Activated CD4-positive, alpha-beta T cell treated with anti-CD3 and anti-CD28 coated beads, Interleukin-2, amount 50 U/mL, for 1 hour (primary cell): ENCODE results near the gene ENPP7.

Source experiments
- DNase-seq: peaks from one replicate; pipeline ENCODE4 v3.0.0-alpha.2; 2020

The ENPP7 gene, protein sequence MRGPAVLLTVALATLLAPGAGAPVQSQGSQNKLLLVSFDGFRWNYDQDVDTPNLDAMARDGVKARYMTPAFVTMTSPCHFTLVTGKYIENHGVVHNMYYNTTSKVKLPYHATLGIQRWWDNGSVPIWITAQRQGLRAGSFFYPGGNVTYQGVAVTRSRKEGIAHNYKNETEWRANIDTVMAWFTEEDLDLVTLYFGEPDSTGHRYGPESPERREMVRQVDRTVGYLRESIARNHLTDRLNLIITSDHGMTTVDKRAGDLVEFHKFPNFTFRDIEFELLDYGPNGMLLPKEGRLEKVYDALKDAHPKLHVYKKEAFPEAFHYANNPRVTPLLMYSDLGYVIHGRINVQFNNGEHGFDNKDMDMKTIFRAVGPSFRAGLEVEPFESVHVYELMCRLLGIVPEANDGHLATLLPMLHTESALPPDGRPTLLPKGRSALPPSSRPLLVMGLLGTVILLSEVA

DNA sequence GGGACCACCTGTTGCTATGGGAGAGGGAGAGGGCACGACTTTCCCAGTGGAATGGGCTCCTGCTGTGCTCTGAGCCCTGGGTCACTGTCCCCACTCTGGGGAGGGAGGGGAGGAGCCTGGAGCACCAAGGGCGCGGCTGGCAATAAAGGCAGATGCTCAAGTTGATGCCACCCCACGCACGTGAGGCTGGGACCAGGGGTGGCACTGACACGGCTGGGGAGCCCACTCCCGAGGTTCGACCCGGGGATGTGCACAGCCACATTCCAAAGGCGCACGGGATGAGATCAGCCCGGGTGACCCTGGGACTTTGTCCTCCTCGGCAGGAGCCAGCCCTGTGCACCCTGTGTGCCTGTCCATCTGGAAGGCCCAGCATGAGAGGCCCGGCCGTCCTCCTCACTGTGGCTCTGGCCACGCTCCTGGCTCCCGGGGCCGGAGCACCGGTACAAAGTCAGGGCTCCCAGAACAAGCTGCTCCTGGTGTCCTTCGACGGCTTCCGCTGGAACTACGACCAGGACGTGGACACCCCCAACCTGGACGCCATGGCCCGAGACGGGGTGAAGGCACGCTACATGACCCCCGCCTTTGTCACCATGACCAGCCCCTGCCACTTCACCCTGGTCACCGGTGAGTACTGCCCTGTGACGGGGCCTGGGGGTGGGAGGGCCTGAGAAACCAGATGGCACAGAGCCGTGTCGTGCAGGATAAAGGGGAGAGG lies at the start of gene ENPP7:
ENPP7 (plus strand) TSS at position 175 of the 715 bp plus-strand sequence; CDS start at position 372, 197 bp downstream.
- no peak for DNase-seq

GRCh38 chr17:79681101-79681621 lies 49.6 kb upstream of the ENPP7 start:
- no peak for DNase-seq

GRCh38 chr17:79681628-79682261 lies 49.0 kb upstream of the ENPP7 start:
- no peak for DNase-seq

DNA sequence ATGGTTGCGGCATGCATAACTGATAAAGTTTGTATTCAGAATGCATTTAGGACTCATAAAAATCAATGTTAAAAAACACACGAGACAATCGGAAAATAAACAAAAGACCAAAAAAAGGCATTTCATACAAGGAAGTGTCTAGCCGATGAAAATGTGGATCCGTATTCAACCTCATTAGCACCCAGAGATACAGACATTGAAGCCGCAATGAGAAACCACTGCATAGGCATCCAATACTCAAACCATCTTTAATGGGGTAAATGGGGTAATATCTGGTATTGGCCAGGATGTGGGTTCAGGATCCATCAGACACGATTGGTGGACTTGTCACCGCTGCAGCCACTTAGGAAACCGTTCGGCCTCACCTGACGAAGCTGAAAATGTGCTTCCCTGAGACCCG lies 47.4 kb upstream of the ENPP7 start:
- no peak for DNase-seq

GRCh38 chr17:79684132-79684985 lies 46.4 kb upstream of the ENPP7 start:
- no peak for DNase-seq

GRCh38 chr17:79685121-79685520 lies 45.6 kb upstream of the ENPP7 start:
- DNase-seq: no peak

DNA sequence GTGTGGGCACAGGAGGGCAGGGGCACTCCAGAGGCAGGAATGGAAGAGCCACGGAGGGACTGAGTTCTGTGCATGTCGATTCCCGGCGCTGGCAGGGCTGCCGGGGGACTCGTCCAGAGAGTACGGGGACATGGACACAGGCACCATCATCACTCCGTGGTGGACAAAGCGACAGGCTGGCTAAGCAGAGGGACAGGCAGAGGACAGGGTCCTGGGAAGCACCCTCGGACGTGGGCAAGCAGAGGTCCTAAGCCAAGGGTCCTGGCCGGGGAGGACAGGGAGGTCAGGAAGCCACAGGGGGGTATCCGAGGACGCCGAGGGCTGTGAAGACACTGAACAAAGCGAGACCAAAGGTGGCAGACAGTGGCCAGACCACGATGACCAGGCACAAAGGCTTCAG lies 44.3 kb upstream of the ENPP7 start:
- DNase-seq: no peak

- DNase-seq: no peak
Observed at GRCh38 chr17:79690466-79690865, 40.3 kb upstream of the ENPP7 start.

DNA sequence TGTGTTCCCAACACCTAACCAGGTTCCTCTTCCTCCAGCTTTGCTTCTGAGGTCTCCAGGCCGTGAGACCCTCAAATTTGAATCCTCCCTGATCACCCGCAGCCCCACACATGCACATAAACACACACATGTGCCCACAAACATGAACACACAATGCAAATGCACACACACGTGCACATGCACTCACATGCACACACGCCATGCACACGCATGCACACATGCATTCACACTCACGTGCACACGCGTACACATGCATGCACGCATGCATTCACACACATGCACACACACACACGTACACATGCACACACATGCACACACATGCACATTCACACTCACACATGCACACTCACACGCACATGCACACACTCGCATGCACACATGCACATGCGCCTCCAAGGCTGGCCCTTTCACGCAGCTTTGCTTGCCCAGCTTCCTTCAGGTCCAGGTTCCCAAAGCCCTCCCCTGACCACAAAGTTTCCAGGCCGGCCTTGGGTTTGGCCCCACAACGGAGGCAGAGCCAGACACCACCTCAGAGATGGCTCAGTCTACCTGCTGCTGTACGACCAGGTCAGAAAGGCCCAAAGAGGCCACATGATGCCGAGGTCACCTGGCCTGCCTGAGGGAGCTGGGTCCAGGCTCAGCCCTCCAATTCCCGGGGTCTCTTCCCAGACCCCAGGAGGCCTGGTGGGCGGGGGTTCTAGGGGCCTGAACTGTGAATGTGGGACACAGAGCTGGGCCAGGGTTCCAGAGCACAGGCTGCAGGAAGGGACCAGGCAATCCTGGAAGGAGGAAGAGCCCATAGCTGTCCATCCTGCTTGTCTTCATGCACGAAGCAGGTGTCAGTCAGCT lies 39.5 kb upstream of the ENPP7 start:
- DNase-seq: no peak

DNA sequence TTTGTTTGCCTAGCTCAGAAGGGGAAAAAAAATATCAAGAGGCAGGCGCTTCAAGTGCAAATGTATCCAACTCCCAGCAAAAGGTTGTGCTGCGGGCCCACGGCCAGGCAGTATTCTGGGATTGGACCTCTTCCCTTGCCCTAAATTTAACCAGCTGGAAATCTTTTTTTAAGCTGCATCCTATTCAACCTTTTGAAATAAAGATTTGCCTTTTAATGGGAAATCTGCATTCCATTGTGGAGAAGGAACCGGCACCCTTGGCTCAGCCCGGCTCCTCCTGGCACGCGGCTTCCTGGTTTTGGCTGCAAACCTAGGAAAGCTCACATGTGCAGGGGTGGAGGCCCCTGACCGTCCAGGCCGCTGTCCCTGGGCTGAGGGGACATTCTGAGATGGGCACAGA lies 38.8 kb upstream of the ENPP7 start:
- DNase-seq: no peak

GRCh38 chr17:79693419-79693818 lies 37.3 kb upstream of the ENPP7 start:
- DNase-seq: no peak

DNA sequence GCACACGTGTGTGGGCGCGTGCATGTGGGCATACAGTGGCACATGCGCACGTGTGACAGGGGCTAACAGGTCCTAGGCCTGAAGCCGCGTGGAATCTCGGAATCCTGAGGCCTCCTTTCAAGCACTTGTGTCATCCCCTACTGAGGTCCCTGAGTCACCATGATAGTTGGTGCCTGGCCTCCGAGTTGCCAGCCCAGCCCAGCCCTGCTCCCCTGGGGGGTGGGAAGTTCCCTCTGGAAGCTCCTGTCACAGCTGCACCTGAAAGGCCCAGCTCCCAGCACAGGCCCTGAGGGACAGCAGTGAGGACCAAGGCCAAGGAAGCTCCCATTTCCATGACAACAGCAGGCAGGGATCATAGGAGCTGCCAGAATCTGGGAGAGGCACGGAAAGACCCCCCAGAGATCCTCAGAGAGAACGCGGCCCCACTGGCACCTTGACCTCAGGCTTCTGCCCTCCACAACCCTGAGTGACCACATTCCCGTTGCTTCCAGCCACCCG lies 35.4 kb upstream of the ENPP7 start:
- DNase-seq: no peak

DNA sequence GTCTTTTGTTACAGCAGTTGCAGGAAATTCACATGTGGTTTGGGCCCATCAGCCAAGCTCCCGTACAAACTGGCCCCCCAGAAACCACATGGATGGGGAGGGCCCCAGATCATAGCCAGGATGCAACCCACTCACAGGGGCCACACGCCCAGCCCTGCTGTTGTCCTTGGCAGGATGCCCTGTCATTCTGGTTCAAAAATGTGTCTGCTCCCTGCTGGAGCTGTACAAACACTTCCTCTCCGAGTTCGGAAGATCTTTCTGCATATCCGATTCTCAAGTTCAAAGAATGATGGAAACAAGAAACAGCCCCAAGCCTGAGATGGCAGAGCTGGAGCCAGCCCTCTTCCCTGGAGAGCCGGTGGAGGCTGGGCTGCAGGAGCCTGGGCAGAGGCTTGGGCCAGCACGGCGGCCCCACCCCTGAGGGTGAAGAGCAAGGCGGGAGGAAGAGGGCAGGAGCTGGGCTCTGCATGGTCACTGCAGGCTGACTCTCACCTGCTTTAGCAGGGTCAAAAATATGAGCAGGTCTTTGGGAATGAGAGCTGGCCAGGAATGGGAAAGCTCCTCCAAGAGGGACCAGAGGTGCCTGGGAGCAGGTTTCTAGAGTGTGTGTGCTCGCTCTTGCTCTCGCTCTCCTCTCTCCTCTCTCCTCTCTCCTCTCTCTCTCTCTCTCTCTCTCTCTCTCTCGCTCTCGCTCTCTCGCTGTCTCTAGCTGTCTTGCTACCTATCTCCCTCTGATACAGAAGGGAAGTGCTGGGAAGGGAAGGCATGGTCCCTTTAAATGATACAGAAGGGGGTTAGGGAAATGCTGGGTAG lies 34.7 kb upstream of the ENPP7 start:
- no peak for DNase-seq

- DNase-seq: no peak
Observed at GRCh38 chr17:79696610-79696982, 34.1 kb upstream of the ENPP7 start.

GRCh38 chr17:79698146-79698846 lies 32.4 kb upstream of the ENPP7 start:
- DNase-seq: no peak

DNA sequence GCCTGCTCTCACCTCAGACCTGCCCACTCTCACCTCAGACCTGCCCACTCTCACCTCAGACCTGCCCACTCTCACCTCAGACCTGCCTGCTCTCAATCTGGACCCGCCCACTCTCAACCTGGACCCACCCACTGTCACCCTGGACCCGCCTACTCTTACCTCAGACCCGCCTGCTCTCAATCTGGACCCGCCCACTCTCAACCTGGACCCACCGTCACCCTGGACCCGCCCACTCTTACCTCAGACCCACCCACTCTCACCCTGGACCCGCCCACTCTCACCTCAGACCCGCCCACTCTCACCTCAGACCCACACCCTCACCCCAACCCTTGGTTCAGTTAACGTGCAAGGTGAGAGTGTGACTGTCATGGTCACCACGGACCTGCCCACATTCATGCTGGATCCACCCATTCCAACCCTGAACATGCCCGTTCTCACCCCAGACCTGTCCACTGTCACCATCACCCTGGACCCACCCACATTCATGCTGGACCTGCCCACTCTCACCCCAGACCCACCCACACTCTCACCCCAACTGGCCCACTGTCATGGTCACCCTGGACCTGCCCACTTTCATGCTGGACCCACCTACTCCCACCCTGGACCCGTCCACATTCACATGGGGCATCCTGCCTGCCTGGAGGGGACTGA lies 31.2 kb upstream of the ENPP7 start:
- no peak for DNase-seq

- no peak for DNase-seq
Observed at GRCh38 chr17:79700592-79700991, 30.2 kb upstream of the ENPP7 start.

GRCh38 chr17:79702034-79702433 lies 28.7 kb upstream of the ENPP7 start:
- DNase-seq: no peak

GRCh38 chr17:79702550-79703236 lies 28.1 kb upstream of the ENPP7 start:
- no peak for DNase-seq
